T-helper 1 cell treated with Interleukin-12 subunit alpha and Interleukin-12 subunit beta and Interleukin-4 antibody, amounts not matched to agents 30 μg/mL and 1 μg/mL, for 36 hours (primary cell): ENCODE measurements around the gene SRGAP2B.
"Not testable (repeated sequence)": the region's sequence is repeated elsewhere in the genome, so short reads cannot be mapped to it uniquely, and the experiment has no call there.

Experiments used
- H3K27ac Mint-ChIP-seq: one replicate; pipeline ENCODE4 v1.8.0; 2021; ENCODE audit warnings: mild to moderate bottlenecking, mixed read lengths
- H3K27me3 Mint-ChIP-seq: one replicate; pipeline ENCODE4 v1.8.0; 2021; ENCODE audit warnings: low read depth, mixed read lengths
- H3K36me3 Mint-ChIP-seq: one replicate; pipeline ENCODE4 v1.8.0; 2021; ENCODE audit warnings: low read depth, mixed read lengths
- H3K4me1 Mint-ChIP-seq: one replicate; pipeline ENCODE4 v1.8.0; 2021; ENCODE audit warnings: low read depth, mixed read lengths
- H3K4me3 Mint-ChIP-seq: one replicate; pipeline ENCODE4 v1.8.0; 2021; ENCODE audit warnings: mild to moderate bottlenecking, moderate library complexity, mixed read lengths
- H3K9me3 Mint-ChIP-seq: one replicate; pipeline ENCODE4 v1.8.0; 2021; ENCODE audit warnings: mixed read lengths

Gene SRGAP2B

GRCh38 chr1:145000074-145000742, 94.9 kb downstream of the SRGAP2B start:
- not testable (repeated sequence) for H3K4me1 Mint-ChIP-seq, H3K36me3 Mint-ChIP-seq, H3K27ac Mint-ChIP-seq, H3K27me3 Mint-ChIP-seq, H3K9me3 Mint-ChIP-seq, H3K4me3 Mint-ChIP-seq

GRCh38 chr1:144998981-144999273, 96.2 kb downstream of the SRGAP2B start:
- not testable (repeated sequence) for H3K4me1 Mint-ChIP-seq, H3K36me3 Mint-ChIP-seq, H3K4me3 Mint-ChIP-seq

GRCh38 chr1:144998134-144998980, 96.8 kb downstream of the SRGAP2B start:
- not testable (repeated sequence) for H3K4me3 Mint-ChIP-seq, H3K27me3 Mint-ChIP-seq, H3K9me3 Mint-ChIP-seq, H3K36me3 Mint-ChIP-seq, H3K4me1 Mint-ChIP-seq
- H3K27ac Mint-ChIP-seq, result peak overlapping the region; percentile 49

More at GRCh38 chr1:144998981-144999273, 96.2 kb downstream of the SRGAP2B start:
- not testable (repeated sequence) for H3K27ac Mint-ChIP-seq, H3K27me3 Mint-ChIP-seq, H3K9me3 Mint-ChIP-seq

- not testable (repeated sequence) for H3K36me3 Mint-ChIP-seq, H3K27me3 Mint-ChIP-seq, H3K4me1 Mint-ChIP-seq, H3K27ac Mint-ChIP-seq, H3K9me3 Mint-ChIP-seq, H3K4me3 Mint-ChIP-seq
Observed at GRCh38 chr1:144995833-144996410, 99.2 kb downstream of the SRGAP2B start.

GRCh38 chr1:144992915-144993314, 102.2 kb downstream of the SRGAP2B start:
- not testable (repeated sequence) for H3K9me3 Mint-ChIP-seq, H3K27ac Mint-ChIP-seq, H3K27me3 Mint-ChIP-seq

GRCh38 chr1:144990611-144991010, 104.5 kb downstream of the SRGAP2B start:
- not testable (repeated sequence) for H3K27ac Mint-ChIP-seq, H3K27me3 Mint-ChIP-seq, H3K4me1 Mint-ChIP-seq, H3K9me3 Mint-ChIP-seq, H3K36me3 Mint-ChIP-seq, H3K4me3 Mint-ChIP-seq

More at GRCh38 chr1:144992915-144993314, 102.2 kb downstream of the SRGAP2B start:
- not testable (repeated sequence) for H3K36me3 Mint-ChIP-seq, H3K4me1 Mint-ChIP-seq, H3K4me3 Mint-ChIP-seq

GRCh38 chr1:144987131-144987530, 108.0 kb downstream of the SRGAP2B start:
- H3K4me1 Mint-ChIP-seq, H3K27me3 Mint-ChIP-seq, H3K9me3 Mint-ChIP-seq, H3K4me3 Mint-ChIP-seq, H3K27ac Mint-ChIP-seq, H3K36me3 Mint-ChIP-seq: not testable (repeated sequence)

GRCh38 chr1:144986171-144986860, 108.8 kb downstream of the SRGAP2B start:
- H3K36me3 Mint-ChIP-seq, H3K4me3 Mint-ChIP-seq, H3K9me3 Mint-ChIP-seq, H3K4me1 Mint-ChIP-seq, H3K27ac Mint-ChIP-seq, H3K27me3 Mint-ChIP-seq: not testable (repeated sequence)

GRCh38 chr1:144985550-144986170, 109.5 kb downstream of the SRGAP2B start:
- H3K9me3 Mint-ChIP-seq, H3K4me1 Mint-ChIP-seq, H3K4me3 Mint-ChIP-seq, H3K27me3 Mint-ChIP-seq, H3K36me3 Mint-ChIP-seq, H3K27ac Mint-ChIP-seq: not testable (repeated sequence)

GRCh38 chr1:144982802-144983525, 112.2 kb downstream of the SRGAP2B start:
- not testable (repeated sequence) for H3K27me3 Mint-ChIP-seq, H3K36me3 Mint-ChIP-seq, H3K4me1 Mint-ChIP-seq, H3K27ac Mint-ChIP-seq, H3K9me3 Mint-ChIP-seq, H3K4me3 Mint-ChIP-seq

- H3K27ac Mint-ChIP-seq, H3K4me1 Mint-ChIP-seq, H3K9me3 Mint-ChIP-seq, H3K27me3 Mint-ChIP-seq, H3K4me3 Mint-ChIP-seq, H3K36me3 Mint-ChIP-seq: not testable (repeated sequence)
Observed at GRCh38 chr1:144981157-144981556, 114.0 kb downstream of the SRGAP2B start.

GRCh38 chr1:144979960-144980595, 115.0 kb downstream of the SRGAP2B start:
- not testable (repeated sequence) for H3K27me3 Mint-ChIP-seq, H3K27ac Mint-ChIP-seq, H3K9me3 Mint-ChIP-seq, H3K4me3 Mint-ChIP-seq, H3K36me3 Mint-ChIP-seq, H3K4me1 Mint-ChIP-seq

GRCh38 chr1:144977856-144978255, 117.3 kb downstream of the SRGAP2B start:
- not testable (repeated sequence) for H3K36me3 Mint-ChIP-seq, H3K4me1 Mint-ChIP-seq, H3K9me3 Mint-ChIP-seq, H3K27me3 Mint-ChIP-seq, H3K4me3 Mint-ChIP-seq, H3K27ac Mint-ChIP-seq

GRCh38 chr1:144971936-144972335, 123.2 kb downstream of the SRGAP2B start:
- H3K27me3 Mint-ChIP-seq, H3K36me3 Mint-ChIP-seq, H3K9me3 Mint-ChIP-seq, H3K4me3 Mint-ChIP-seq, H3K4me1 Mint-ChIP-seq, H3K27ac Mint-ChIP-seq: not testable (repeated sequence)
